Transverse colon (tissue), 4 donors: ENCODE data around the gene FHIP1B.

Experiments
- CTCF ChIP-seq, 5 experiments: fragments of 200-600 bp in 3 of 5; fragments of 450-650 bp in 2 of 5; sonication (generic) in 3 of 5; IDR thresholded peaks; 1 replicate in 2 of 5; 2 replicates in 3 of 5; pipeline ENCODE4 v1.5.1; 2016 to 2017; ENCODE audit warnings: antibody characterized with exemption in 5 of 5, inconsistent platforms in 3 of 5, mild to moderate bottlenecking in 2 of 5, moderate library complexity in 1 of 5
- POLR2AphosphoS5 ChIP-seq, 3 donors: sonication (generic); formaldehyde crosslinking; IDR thresholded peaks; one replicate each; pipeline ENCODE4 v1.6.1; 2016; ENCODE audit warnings: antibody characterized with exemption in 3 of 3

DNA sequence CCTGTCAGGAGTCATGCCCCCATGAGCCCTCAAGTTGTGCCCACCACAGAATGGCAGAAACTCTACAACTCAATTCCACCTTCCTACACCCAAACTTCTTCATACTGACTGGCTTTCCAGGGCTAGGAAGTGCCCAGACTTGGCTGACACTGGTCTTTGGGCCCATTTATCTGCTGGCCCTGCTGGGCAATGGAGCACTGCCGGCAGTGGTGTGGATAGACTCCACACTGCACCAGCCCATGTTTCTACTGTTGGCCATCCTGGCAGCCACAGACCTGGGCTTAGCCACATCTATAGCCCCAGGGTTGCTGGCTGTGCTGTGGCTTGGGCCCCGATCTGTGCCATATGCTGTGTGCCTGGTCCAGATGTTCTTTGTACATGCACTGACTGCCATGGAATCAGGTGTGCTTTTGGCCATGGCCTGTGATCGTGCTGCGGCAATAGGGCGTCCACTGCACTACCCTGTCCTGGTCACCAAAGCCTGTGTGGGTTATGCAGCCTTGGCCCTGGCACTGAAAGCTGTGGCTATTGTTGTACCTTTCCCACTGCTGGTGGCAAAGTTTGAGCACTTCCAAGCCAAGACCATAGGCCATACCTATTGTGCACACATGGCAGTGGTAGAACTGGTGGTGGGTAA is 35.1 kb downstream of the FHIP1B start, which contains the start of gene OR52W1:
- TF ChIP-seq POLR2AphosphoS5 (IDR thresholded peaks at IDR 0.05) (no peak), CTCF (IDR thresholded peaks at IDR 0.05) (no peak)
